GM11168 (cell line): ENCODE results near the gene C9orf72.
"Not testable (repeated sequence)": the region's sequence is repeated elsewhere in the genome, so short reads cannot be mapped to it uniquely, and the experiment has no call there.

ENCODE experiments used
- in situ Hi-C: fragments of 300-500 bp; cut with MboI; formaldehyde crosslinking; loops from one replicate; pipeline ENCODE4 v1.12.0; 2022; ENCODE audit warnings: low sequenced_read_pairs; ENCODE audit not compliant: unreplicated experiment

C9orf72 gene, protein sequence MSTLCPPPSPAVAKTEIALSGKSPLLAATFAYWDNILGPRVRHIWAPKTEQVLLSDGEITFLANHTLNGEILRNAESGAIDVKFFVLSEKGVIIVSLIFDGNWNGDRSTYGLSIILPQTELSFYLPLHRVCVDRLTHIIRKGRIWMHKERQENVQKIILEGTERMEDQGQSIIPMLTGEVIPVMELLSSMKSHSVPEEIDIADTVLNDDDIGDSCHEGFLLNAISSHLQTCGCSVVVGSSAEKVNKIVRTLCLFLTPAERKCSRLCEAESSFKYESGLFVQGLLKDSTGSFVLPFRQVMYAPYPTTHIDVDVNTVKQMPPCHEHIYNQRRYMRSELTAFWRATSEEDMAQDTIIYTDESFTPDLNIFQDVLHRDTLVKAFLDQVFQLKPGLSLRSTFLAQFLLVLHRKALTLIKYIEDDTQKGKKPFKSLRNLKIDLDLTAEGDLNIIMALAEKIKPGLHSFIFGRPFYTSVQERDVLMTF

GRCh38 chr9:27572918-27573633, at the start of gene C9orf72:
Gene C9orf72, minus strand, starts transcription at chr9:27573481. Its CDS starts 6,361 bp downstream, at chr9:27567120.
- in situ Hi-C loops = no loop called here

DNA sequence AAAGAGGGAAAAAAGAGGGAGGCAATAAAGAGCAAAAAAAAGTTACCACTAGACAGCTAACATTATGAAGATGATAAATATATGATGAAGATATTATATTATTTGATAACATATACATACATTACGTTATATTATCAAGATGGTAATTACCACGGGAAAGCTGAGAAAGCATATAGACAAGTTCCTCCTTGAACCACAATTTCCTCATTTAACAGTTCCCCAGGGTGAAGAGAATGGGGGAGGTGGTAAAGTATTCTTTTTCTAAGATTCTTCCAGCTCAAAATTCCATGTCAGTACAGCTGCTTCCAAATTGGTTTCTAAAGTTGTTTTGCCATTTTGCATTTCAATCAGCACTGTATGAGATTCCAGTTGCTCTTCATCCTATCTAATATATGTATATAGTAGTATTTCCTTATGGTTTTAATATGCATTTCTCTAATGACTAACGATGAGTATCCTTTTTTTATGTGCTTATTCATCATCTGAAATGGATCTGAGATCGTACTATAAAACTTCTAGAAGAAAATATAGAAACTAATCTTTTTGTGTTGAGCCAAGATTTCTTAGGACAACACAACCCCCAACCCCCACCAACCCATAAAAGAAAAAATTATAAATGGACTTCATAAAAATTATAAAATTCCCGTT, 49.5 kb upstream of the C9orf72 start:
- in situ Hi-C loops = no loop called here

GRCh38 chr9:27619743-27620142, 46.5 kb upstream of the C9orf72 start:
- in situ Hi-C loops = no loop called here

- in situ Hi-C loops = no loop called here
Observed at GRCh38 chr9:27618066-27618465, 44.8 kb upstream of the C9orf72 start.

- in situ Hi-C loops = no loop called here
Observed at GRCh38 chr9:27614551-27614950, 41.3 kb upstream of the C9orf72 start.

- in situ Hi-C loops = not testable (repeated sequence)
Observed at GRCh38 chr9:27612036-27612435, 38.8 kb upstream of the C9orf72 start.

GRCh38 chr9:27610622-27611021, 37.3 kb upstream of the C9orf72 start:
- in situ Hi-C loops = no loop called here

- in situ Hi-C loops = no loop called here
Observed at GRCh38 chr9:27602954-27603353, 29.7 kb upstream of the C9orf72 start.

DNA sequence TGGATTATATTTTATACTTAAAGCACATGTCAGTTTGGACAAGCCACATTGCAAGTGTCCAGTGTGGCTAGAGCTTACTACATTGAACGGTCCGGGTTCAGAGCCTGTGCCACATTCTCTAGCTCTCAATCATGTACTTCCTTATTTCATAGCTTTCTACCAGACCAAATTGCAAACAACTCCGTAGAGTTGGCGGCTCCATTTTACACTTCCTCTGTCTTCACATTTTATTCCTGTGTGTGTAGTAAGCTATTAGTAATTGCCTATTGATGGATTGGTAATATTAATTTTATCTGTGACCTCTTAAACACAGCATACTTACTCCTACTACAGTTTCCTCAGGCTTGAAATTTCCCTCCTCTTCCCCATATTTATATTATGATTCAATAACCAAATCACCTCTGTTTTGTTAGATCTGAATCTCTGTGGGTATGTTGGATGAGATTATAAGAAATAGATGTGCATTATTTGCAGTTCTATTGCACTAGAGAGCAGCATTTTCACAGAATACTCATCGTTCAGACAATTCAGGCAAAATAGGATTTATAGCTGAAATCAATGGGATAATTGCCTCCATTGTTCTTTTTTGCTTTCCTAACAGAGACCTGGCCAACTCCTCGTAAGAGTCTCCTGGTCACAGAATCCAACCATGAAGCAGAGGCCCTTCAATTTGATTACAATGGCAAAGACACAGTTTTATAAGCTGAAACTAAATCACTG, 29.0 kb upstream of the C9orf72 start:
- in situ Hi-C loops = no loop called here

DNA sequence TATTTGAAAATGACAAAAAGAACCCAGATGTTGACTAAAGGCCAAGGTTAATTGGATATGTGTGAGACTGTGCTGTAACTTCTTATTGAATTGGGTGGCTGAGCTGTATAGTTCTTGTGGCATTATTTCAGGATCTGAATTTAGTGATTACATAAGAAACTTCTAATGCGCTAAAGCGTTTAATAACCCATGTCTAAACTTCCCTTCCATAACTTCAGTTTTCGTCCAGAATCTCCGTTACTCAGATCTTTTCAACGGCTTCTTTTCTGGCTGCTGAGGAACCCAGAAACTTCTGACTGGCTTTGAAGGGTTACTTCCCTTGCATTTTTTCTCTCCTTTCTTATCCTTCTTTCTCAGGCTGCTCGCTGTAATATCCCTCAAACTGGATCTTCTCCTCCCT, 28.1 kb upstream of the C9orf72 start:
- in situ Hi-C loops = no loop called here

DNA sequence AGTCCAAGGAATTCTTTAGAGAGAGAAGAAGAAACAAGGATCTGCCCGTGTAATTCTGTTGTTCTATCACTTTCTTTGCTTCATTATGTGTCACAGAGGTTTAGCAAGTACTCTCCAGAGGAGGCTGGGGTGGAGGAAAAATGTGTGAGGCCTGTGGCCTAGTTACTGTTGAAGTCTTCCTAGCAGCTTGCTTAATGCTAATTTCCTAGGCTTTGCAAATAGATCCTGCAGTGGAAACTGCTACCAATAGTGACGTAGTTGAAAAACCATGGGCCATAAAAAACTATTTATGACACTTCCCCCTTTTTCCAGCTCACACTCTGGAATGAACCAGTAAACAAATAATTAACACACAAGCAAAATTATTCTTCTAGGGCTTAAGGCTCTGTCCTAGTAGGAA, 27.0 kb upstream of the C9orf72 start:
- in situ Hi-C loops = no loop called here

DNA sequence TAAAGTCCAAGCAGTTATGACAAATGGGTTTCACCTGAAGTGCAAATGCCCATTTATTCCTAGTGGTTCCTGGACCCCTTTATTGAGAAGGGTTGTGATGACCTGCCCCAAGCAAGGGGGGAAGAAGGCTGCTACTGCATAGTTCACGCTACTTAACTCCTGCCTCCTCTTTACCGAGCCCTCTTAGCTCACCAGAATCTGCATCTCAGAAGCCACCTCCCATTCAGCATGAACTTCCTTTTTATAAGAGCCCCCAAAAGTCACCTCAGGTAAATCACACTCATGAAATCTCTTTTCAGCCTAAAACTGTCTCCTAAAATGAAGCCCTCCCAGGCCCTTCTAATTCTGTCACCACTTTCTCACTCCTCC, 26.6 kb upstream of the C9orf72 start:
- in situ Hi-C loops = no loop called here

- in situ Hi-C loops = no loop called here
Observed at GRCh38 chr9:27599102-27599869, 26.0 kb upstream of the C9orf72 start.

DNA sequence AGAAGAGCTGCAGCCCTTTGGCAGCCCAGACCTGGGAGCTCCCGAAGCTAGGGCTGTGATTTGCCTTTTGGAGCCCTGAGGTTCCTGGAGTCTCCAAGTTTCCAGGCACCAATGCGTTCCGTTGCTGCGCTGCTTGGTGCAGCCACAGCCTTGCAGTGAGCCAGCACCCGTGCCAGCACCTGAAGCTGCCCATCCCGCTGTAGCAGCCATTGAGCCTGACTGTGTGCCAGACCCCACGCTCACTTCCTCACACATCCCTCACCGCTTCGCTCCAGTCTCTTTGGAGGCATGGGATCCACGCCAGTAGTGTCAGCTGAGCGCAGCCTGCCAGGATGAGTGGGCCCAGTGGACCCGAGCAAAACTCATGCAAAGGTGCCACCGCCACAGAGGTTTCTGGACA, 22.5 kb upstream of the C9orf72 start:
- in situ Hi-C loops = no loop called here

GRCh38 chr9:27591672-27592071, 18.4 kb upstream of the C9orf72 start:
- in situ Hi-C loops = no loop called here

DNA sequence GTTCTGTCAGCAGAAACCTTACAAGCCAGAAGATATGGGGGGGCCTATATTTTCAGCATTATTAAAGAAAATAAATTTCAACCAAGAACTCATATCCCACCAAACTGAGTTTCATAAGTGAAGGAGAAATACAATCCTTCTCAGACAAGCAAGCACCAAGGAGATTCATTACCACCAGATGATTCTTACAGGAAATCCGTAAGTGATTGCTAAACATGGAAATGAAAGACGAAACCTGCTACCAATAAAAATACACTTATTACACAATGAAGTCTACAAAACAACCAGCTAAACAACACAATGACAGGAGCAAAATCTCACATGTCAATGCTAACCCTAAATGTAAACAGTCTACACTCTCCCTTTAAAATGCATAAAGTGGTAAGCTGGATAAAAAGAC, 17.8 kb upstream of the C9orf72 start:
- in situ Hi-C loops = no loop called here

- in situ Hi-C loops = no loop called here
Observed at GRCh38 chr9:27590651-27591050, 17.4 kb upstream of the C9orf72 start.

GRCh38 chr9:27589462-27589861, 16.2 kb upstream of the C9orf72 start:
- in situ Hi-C loops = no loop called here

DNA sequence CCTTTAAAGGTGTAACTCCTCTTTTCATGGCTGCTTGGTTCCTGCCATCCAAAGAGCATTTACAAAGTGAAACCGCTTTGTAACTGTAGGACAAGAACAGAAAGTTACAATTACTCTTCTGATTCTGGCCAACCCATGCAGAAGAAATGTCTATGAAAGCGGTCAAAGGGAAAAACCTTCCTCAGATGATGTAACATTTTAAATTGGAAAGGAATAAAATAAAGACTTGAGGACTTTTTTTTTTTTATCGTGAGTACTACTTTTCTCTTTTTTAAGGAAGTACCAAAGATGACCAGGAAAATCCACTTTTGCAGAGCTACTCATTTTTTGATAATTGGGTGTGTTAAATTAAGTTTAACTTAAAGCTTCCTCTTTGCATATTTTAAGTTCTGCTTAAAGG, 13.0 kb upstream of the C9orf72 start:
- in situ Hi-C loops = no loop called here

DNA sequence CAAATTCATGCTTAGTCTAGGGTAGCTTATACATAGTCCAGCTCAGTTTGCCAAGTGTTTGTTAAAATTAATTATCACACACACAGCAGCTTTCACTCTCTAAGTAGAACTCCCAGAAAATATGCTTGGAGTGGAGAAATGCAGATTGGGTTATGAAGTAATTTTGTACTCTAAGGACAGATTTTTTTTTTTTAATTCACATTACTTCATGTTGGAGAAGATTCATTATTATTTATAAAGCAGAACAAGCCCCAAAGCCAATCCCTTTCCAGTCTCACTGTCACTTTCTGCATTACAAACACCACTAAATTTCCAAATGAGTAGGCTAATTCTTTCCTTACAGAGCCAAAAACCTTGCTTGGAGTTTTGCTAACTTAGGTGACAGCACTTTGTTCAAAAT, 11.7 kb upstream of the C9orf72 start:
- in situ Hi-C loops = no loop called here
